Effector CD4-positive, alpha-beta T cell (primary cell): Measurements from ENCODE around the gene C14orf132.
"Not testable (repeated sequence)": the region's sequence is repeated elsewhere in the genome, so short reads cannot be mapped to it uniquely, and the experiment has no call there.

Source experiments
- DNase-seq: peaks from one replicate; pipeline ENCODE4 v3.0.0-alpha.2; 2020
- total RNA-seq: gene quantifications from one replicate; lab custom pipeline; 2026; lab: John Stamatoyannopoulos, UW

C14orf132 gene
- 1.3 reads per million for total RNA-seq

DNA sequence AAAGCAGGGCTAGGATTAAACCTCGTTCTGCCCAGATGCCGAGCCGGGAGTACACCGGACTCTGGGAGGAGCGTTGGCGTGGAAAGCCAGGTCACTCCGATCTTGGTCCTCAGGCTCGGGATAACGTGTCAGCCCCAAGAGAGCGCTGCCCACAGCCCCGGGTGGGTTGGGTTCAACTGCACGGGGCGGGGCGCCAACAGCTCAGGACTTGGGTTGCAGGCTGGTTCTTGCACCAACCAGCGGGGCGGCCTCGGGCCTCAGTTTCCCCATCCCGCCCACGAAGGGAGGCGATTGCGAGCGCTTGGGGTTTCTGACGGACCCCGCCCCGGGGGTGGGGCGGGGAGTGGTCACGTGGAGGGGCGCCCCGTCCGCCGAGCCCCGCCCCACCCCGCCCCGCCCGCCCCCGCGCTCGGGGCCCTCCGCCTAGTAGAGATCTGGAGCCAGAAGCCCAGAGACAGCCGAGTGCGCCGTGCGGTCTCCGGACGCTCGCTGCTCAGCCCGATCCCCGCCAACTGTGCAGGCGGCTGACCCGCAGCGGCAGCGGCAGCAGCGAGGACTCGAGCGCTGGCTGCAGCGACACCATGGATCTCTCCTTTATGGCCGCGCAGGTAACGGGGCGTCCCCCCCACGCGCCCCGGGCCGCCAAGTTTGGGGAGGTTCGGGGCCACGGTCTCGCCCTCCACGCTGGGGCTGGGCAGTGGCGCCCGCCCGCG, at the start of gene C14orf132:
Gene C14orf132, plus strand, starts transcription at position 443 of the 713 bp plus-strand sequence. Its CDS starts 139 bp downstream, at position 582.
- DNase-seq = no peak

DNA sequence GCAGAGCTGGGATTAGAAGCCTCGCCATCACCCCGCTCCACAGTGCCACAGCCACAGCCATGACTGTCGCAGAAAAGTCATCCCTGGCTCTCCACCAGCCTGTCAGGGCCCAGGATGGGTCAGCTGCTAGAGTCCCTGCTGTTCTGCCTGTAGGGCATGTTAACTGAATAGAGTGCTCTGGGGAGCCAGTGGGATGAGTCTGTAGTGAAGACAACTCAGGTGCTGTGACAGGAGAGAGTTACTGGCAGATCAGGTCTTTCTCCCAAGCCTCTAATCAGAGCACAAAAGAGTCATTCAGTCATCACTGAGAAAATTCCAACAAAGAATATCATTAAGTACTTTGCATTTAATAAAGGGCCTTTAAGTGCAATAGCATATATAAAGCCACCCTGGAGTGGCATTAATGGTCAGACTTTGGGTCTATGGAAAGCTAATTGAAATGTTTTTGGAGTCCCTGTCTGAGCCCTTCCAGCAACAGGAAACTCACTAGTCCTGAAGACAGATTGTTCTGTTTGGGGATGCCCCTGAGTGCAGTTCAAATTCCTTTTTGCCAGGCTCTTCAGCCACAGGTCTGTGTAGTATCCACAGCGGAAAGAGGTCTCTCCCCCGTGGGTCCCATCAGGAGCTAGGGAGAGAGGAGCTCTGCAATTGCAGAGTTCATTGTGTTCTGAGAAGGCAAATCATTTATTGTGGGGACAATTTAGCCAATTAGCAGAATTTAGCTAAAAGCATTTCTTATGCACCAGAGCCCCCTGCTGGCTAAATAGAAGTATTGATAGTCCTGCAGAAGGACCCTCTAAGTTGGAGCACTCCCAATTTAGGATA, 45.2 kb upstream of the C14orf132 start:
- peak; percentile 6 for DNase-seq

DNA sequence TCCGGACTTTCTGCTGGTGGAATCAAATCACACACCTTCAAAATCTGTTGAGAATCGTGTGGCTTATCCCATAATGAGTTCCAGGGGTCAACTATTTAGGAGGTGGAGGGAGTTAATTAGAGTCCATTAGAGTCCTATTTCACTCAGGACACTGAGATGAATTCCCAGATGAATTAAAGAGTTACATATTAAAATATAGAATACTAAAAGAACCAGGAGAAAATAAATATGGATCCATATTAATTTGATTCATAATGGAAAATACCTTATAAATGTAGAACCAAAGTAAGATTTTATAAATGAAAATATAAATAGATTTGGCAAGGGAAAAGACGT, 44.6 kb upstream of the C14orf132 start:
- no peak for DNase-seq

DNA sequence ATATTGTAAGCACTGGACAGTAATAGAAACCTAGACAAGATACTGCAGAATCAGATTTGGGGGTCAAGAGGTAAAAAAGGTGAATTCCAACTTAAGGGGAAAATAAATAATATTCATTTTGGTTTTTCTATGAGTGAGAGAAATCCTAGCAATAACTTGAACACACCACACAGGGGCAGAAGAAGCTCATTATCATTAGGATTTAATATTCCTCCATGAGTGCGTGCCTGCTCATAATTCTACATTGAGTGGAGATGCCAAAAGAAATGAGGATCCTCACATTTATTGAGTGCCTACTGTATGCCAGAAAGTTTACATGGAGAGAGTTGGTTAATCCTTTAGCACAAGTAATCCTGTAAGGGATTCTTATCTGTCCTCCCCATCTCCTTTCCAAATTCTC, 40.5 kb upstream of the C14orf132 start:
- DNase-seq = no peak

DNA sequence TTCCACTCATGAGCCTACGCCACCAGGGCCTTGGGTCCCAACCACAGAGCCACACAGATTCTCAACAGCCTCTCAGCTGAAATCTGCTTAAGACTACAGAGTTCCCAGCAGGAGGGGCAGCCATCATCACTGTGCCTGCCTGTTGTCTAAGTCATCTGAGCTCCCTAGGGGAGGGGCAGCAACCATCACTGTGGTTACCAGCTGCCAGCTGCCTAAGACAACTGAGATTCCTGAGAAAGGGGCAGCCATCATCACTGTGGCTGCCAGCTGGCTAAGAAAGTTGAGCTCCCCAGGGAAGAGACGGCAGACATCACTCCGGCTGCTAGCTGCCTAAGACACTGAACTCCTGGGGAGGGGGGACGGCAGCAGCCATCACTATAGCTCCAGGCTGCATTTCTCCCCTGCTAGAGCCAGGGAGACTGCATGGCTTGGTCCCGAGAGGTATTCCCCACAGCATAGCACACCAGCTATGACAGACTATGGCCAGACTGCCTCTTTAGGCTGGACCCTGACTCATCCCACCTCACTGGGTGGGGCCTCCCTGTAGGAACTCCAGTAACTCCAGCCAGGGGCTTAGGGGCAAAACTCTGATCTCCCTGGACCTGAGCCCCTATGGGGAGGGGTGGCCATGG, 37.2 kb upstream of the C14orf132 start:
- DNase-seq = no peak

DNA sequence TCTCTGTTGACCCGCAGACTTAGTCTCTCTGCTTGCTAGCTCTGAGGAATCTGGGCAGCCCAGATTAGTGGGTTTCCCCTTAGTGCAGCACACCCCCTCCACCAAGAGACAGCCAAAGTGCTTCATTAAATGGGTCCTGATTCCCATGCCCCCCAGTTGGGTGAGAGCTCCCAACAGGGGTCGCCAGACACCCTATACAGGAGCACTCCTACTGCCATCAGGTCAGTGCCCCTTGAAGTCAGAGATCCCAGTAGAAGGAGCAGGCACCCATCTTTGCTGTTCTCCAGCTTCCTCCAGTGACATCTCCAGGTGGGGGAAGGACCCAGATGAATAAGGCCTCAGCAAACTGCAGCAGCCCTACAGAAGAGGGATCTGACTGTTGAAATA, 36.7 kb upstream of the C14orf132 start:
- DNase-seq = no peak

DNA sequence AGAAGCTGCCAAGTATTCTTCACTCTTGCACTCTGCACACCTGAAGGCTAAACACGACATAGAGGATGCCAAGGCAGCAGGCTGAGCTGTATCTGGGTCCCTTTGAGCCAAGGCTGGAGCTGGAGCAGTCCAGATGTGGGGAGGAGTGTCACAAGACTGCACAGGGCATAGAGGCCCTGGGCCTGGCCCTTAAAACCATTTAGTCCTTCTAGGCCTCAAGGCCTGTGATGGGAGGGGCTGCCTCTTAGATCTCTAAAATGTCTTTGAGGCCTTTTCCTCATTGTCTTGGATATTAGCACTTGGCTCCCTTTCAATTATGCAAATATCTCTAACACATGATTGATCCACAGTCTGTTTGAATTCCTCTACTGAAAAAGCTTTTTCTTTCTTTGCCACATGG, 28.0 kb upstream of the C14orf132 start:
- no peak for DNase-seq

DNA sequence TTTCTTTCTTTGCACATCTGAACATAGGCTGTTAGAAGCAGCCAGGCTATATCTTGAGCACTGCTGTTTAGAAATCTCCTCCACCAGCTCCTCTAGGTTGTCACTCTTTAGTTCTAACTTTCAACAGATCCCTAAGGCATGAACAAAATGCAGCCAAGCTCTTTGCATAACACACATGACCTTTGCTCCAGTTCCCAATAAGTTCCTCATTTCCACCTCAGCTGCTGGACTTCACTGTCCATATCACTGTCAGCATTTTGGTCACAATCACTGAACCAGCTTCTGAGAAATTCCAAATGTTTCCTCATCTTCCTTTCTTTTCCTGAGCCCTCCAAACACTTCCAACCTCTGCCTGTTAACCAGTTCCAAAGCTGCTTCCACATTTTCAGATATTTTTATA, 27.6 kb upstream of the C14orf132 start:
- DNase-seq = no peak

DNA sequence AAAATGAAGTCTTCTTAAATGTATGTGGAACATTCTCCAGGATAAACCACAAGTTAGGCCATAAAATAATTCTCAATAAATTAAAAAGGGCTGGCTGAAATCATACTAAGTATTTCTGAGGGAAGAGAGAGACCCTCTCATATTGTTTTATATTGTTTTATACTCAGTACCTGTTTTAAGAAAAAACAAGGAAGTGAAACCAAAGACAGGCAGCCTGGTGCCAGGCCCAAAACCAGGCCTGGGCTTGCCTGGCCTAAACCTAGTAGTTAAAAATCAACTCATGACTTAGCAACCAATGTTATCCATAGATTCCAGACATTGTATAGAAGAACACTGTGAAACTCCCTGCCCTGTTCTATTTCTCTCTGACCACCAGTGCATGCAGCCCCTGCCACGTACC, 26.4 kb upstream of the C14orf132 start:
- not testable (repeated sequence) for DNase-seq

DNA sequence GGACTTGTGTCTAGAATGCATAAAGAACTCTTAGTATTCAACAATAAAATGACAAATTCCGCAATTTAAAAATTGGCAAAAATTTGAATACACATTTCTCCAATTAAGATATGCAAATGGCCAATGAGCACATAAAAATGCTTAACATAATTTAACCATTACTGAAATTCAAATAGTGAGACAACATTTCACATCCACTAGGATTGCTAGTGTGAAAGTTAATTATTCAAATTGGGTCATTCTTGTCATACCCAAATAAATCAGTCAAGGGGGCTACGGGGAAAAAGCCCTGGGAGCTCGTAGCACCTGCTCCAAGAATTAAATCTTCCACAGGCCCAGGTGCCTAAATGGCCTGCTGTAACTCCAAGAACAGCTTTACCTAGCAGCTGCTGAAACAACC, 25.0 kb upstream of the C14orf132 start:
- no peak for DNase-seq

DNA sequence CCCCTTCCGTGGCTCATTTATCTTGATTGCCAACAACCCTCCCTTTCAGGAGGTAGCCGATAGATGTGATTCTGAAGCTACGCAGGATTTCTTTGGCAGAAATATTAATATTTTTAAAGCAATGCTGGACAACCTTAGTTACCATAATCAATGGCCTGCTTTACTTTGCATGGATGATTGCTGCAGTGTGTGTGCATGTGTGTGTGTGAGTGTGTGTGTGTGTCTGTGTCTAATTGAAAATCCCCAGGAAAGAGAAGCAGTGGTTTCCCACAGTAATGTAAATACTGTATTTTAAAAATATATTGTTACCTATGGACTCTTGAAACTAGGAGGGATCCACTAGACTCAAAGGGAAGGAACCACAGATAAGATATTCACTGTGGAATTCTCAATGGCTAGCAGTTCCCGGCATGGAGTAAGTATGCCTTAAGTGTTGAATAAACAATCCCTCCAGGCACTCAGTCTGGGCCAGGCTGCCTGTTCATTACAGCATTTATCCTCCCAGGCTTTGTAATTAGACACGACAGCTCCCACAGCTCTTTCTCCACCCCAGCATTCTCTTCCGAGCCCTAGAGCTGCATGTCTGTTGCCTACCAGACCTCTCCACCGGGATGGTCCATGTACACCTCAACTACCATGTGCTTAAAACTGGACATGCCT, 22.5 kb upstream of the C14orf132 start:
- DNase-seq = no peak

DNA sequence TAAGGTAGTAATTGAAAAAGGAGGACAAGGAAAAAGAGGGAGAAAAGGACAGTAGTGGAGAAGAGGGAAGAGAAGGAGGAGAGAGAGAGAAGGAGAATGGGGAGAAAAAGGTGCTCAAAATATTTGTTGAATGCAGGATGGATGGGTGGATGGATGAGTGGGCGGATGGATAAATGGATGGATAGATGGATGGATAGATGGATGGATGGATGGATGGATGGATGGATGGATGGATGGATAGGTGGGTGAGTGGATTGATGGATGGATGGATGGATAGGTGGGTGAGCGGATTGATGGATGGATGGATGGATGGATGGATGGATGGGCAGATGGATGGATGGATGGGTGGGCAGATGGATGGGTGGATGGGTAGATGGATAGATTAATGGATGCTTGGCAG, 21.3 kb upstream of the C14orf132 start:
- no peak for DNase-seq

DNA sequence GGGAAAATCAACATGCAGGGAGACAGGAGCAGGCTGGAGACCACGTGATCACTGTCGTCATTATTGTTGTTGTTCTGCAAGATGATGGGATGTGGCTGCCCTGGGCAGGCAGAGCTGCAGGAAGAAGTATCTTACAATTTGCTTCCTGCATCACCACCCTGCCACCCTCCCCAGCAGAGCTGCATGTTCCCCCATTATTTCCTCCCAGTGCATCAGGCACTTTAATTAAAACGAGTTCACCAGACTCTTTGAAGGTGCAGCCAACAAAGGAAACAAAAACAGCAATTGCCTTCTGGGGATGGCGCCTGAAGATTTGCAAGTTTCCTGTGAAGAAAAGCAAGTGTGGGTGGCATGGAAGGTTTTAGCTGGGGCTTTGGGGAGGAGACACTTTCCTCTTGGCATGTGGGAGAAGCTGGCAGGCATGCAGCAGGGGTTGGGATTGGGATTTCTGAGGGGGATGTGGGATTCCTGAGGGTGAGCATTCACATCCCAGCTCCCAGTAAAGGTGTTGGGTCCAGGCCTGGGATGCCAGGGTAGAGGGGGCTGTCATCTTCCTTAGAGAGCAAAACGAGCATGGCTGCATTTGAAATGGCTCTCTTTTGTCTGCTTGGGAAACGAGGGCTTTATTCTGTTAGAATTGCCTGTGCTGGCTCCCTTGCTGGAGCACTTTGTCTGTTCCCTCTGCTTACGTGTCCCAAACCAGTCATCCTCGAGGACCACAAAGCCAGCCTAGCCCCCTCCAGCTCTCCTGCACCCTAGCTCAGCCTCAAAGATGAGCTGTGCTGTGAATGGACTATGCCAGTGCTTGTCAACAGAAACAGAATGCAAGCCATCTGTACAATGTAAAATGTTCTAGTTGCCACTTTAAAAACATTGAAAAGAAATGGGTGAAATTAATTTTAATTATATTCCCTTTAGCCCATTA, 11.5 kb upstream of the C14orf132 start:
- DNase-seq = no peak

DNA sequence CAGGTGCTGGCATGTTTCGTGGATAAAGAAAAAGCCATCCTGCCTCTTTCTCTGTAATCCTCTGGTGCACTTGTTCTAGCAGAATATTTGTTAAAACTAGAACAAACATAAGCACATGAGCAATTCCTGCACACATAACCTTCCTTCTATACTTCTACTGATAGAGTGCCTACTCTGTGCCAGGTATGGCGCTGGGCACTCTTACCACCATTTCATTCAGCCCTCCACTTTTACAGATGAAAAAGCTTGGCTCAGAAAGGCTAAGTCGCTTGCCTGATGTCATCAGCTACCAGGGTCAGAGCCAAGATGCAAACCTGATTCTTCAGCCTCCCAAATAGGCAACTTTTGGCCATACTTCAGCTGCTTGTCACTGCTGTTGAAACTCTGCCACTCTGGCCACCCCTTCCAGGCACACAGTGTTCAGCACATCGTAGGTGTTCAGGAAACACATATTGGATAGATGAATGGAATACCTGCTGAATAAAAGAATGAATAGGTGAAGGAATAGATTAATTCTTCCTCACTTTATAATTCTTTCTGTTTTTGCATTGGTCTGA, 10.0 kb upstream of the C14orf132 start:
- no peak for DNase-seq

DNA sequence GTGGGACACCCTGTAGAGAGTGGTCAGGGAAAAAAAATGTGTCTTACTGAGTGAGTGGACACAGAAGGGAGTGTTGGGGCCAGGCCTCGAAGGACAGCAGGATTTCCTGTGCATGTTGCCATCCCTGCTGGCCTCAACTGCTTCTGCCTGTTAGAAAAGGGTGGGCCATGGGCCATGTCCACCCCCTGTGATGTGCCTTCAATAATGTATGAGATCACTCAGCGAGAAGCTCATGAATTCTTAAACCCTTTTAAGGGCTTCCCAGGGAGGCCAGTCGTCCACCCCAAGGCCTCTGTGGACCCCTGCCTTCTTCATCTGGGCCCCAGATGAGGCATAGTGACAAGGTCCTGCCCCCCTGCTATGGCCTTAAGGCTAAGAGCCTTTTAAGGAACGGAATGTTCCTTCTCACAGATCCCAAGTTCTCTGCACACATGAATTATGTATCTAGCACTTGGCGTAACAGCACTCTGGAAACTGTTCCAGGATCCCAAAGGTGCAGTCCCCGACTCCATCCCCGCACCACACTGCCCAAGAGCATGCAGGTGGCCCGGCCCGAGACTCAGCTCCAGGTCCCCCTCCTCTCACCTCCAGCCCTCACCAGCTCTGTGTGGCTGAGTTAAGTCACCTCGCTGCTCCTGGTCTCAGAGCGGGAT, 8.9 kb upstream of the C14orf132 start:
- no peak for DNase-seq

DNA sequence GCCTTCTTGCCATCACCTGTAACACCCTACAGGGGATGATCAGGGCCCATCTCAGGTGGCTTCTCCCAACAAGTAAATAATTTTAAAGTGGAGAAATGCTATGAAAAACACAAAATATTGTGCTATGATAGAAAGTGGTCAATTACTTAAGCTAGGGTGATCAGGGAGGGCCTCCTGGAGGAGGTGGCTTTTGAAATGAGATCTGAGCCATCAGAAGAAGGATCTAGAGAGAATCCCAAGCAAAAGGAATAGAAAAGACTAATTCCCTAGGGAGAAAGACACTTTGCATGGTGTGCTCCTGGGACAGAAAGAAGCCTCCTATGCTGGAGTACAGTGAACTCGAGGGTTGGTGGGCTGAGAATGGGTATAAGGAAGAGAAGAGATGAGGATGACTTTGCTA, 7.5 kb upstream of the C14orf132 start:
- no peak for DNase-seq

DNA sequence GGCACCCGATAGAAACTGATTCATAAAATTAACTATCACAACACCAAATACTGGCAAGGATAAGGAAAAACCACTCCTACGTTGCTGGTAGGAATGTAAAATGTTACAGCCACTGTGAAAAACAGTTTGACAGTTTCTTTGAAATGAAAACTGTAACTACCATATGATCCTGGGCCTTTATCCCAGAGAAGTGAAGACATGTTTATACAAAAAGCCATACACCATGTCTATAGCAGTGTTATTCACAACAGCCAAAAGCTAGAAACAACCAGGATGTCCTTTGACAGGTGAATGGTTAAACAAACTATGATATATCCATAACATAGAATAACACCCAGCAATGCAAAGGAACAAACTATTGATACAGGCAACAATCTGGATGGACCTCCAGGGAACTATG, 3.7 kb upstream of the C14orf132 start:
- DNase-seq = no peak

DNA sequence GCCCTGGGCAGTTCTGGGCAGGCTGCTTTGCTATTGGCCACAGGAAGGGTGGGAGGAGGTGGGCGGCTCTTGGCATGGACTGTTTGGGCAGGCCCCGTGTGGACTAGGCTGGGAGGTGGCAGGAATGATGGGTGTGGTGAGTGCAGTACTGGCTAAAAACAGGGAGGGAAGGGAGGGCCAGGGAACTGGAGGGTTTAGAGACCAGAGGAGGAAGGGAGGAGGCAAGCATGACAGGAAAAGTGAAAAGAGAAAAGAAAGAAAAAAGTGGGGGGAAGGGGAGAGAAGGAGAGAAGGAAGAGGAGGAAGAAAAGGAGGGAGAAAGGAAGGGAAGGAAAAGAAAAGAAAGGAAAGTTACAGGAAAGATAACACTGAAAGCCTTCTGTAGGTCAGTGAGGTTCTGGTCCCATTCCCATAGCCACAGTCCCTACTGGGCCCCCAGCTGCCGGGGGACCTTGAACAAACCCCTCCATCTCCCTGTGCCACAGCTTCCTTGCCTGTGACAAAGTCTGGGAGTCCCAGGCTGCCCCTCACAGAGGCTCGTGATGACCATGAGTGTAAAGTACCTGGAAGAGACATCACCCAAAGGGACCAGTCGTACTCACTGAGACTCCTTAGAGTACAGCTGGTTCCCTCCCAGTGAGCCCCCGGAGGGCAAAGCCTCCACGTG, 1.1 kb upstream of the C14orf132 start:
- no peak for DNase-seq

DNA sequence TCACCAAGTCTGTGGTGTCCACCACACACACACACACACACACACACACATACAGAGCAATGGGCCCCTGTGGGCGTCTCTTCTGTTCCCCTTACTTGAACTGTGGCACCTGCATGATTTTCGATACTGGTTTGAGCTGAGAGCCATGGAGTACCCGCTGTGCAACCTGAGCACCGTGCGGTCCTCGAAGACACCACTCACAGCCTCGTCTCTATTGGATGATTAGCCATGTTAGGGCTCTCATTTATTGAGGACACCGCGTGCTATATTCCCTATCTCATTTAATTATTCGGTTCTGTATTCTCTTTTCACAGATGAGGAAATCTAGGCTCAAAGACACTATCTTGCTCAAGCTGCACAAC, 623 bp upstream of the C14orf132 start:
- DNase-seq = no peak

DNA sequence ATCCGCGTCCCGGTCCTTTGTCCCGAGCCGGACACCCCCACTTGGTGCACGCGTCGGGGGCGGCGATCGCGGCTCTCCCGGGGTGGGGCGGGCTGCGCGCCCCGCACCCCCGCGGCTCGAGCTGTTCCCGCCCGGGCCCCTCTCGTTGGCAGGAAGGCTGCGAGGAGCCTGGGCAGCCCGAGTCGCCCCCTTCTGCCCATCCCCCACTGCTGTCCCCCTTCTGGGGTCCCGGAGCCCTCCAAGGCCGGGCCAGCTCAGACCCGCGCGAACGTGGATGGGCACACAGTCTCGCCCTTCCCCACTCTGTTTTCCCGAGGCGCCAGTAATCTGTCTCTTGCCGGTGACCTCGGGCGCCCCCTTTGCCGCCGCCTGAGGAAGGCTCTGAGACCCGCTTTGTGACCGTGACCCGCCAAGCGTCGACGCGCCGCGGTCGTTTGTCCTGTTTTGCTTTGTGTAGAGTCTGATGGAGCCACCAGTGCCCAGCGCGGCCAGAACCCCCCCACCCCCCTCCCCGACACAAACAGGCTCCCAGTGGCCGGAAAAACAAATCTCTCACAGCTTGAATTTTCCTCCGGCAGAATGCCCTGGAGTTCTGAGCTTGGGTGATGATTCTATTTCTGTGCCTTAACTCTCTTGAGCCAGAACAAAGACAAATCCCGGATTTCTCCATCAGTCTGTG, 610 bp downstream of the C14orf132 start:
- DNase-seq = no peak
